IPS-NIHi11 (cell line): ENCODE measurements around the gene FBXO10.

Experiments
- DNase-seq: peaks from one replicate; pipeline ENCODE4 v3.0.0; 2012; ENCODE audit warnings: mixed read lengths, low spot score

The FBXO10 gene

GRCh38 chr9:37592108-37592951 lies 16.1 kb upstream of the FBXO10 start, which contains the start of gene TOMM5:
TSS of gene TOMM5 (minus strand) at chr9:37592597. CDS start at chr9:37592532, 65 bp downstream.
- DNase-seq, result peak; percentile 89

DNA sequence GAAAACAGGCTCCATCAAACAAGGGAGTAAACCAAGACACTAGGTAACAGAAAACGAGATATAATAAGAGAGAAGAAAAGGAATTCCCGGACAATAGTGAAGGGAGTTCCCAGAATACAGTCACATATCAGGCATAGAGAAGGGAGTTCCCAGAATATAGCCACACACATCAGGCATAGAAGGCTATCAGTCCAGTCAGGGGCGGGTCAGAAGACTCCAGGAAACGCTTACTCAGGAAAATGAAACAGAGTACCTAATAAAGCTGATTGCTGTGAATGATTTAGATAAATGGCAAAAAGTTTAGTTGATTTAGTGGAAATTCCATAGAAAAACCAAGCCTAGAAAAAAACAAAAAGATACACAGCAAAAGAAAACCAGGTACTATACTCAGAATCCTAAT lies 11.3 kb upstream of the FBXO10 start:
- DNase-seq, result no peak

GRCh38 chr9:37583522-37584121 lies 7.4 kb upstream of the FBXO10 start:
- DNase-seq, result no peak

- DNase-seq, result no peak
These were observed 6.5 kb upstream of the FBXO10 start for GRCh38 chr9:37582548-37583157.

GRCh38 chr9:37575511-37575914 lies 667 bp downstream of the FBXO10 start:
- no peak for DNase-seq

DNA sequence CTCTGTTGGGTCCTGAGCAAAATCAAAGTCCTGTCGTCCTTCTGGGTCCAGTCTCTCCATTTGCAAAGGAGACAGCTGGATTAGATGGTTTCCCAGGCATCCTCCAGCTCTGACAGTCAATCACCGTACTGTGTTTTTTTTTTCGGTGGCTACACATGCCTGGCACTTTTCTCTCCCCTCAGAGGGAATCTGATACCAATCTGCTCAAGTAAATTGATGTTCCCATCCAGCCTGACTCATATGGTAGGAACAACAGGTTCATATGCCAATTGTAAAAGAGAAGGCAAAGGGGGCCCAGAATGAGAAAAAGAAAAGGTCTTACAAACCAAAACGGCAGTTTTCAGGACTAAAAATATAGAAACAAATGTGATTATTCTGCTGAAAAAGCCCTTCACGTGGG lies 1.2 kb downstream of the FBXO10 start:
- no peak for DNase-seq

GRCh38 chr9:37574241-37574721 lies 1.9 kb downstream of the FBXO10 start:
- DNase-seq, result no peak

DNA sequence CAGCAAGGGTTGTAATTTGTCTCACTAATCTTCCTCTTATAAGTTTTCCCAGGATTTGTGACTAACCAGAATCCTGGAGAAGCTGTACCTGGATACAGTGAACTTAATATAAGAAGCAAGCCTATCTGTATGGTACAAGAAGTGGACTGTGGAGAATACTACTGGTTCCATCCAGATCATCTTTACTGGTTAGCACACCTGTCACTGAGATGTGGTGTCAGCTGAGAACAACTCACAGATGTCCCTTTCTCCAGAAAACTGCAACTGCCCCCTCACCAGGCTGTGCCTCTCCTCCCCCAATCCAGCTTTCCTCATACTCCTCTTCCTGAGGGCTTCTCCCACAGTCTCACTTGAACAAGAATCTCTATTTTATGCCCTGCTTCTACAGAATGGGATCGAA lies 4.9 kb downstream of the FBXO10 start:
- no peak for DNase-seq

GRCh38 chr9:37566716-37567115 lies 9.5 kb downstream of the FBXO10 start:
- no peak for DNase-seq

DNA sequence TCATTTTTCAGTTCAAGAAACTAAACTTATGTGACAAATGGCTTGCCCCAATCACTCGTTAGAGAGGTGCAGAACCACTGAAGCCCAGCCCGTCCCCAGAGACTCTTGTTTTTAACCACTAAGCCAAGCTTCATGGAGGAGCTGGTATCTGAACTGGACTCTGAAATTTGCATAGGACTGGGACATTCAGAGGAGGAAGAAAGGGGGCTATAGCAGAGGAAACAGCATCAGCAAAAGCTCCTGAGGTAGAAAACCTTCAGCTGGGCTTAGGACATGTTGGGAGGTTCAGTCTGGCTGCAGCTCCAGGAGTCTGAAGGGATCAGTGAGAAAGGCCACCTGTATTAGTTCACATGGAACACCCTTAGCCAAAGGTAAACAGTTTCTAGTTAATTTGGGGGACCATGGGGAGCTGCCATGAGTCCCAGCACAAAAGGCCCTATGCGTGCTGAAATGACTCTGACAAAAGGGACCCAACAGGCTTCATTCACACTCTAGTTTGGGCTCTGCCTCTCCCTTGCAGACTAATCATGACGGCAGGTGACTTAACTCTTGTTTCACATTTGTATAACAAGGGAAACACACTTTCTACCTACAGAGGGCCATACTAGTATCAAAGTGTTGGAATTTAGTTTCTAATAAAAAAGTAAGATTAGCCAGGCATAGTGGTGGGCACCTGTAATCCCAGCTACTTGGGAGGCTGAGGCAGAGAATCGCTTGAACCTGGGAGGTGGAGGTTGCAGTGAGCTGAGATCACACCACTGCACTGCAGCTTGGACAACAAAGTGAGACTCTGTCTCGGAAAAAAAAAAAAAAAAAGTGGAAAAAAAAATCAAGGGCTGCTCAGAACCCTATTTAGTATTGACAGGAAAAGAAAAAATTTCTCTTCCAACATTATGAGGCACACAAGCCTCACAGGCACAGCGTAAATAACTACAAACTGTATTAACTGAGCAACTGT lies 10.2 kb downstream of the FBXO10 start:
- no peak for DNase-seq

GRCh38 chr9:37564916-37565315 lies 11.3 kb downstream of the FBXO10 start:
- no peak for DNase-seq

- DNase-seq, result no peak
These were observed 12.2 kb downstream of the FBXO10 start for GRCh38 chr9:37563806-37564513.

DNA sequence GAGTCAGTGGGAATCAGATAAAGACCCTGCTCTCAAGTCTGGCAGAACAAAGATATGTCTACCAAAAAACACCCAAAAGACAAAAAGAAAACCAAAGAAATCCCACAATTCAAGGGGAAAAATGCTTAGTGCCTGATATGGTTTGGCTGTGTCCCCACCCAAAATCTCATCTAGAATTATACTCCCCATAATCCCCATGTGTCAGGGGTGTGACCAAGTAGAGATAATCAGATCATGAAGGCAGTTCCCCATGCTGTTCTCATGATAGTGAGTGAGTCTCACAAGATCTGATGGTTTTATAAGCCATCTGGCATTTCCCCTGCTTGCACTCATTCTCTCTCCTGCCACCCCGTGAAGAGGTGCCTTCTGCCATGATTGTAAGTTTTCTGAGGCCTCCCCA lies 13.4 kb downstream of the FBXO10 start:
- no peak for DNase-seq

DNA sequence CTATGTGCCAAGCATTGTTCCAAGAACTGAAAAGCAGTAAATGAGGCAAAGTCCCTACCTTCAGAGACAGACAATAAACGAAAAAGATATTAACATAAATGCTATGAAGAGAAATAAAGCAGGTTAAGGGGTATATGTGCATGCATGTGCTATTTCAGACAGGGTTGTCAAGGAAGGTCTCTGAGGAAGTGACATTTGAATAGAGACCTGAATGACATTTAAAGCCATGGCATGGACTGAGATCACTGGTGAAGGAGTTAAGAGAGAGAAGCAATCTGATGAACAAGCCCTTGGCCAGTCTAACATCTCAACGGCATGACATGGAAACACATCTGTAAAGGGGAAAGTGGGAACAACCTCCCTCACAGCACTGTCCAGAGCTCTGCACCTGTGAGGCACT lies 14.5 kb downstream of the FBXO10 start:
- no peak for DNase-seq

- no peak for DNase-seq
These were observed 16.2 kb downstream of the FBXO10 start for GRCh38 chr9:37559855-37560592.

DNA sequence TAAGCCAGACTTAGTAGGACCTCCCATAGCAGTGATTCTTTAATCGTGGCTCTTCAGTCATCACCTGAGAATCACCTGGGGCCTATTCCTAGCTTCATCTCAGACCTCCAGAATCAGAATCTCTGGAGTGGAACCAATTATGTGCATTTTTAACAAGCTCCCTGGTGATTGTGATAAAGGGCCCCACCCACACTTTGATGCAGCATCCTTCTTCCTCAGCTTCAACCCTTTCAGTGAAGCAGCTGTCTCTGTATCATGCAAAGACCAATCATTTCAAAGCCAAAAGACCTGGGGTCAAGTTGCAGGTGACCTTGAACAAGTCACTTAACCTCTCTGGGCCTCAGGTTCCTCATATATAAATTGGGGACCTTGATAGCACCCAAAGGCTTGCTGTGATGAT lies 17.1 kb downstream of the FBXO10 start:
- no peak for DNase-seq

DNA sequence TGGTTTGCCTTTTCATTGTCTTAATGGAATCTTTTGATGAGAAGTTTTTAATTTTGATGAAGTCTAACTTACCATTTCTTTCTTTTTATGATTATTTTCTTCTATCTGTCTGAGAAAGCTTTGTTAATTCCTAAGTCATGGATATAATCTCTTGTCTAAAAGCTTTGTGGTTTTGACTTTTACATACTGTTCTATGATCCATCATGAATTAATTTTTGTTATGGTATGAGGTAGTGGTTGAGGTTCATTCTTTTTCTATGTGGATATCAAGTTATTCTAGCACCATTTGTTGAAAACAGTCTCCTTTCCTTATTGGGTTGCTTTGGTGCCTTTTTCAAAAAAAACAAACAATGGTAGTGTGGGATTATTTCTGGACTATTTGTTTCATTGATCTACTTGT lies 20.4 kb downstream of the FBXO10 start:
- DNase-seq, result no peak

- DNase-seq, result no peak
These were observed 21.9 kb downstream of the FBXO10 start for GRCh38 chr9:37554318-37554717.

- no peak for DNase-seq
These were observed 24.3 kb downstream of the FBXO10 start for GRCh38 chr9:37551888-37552287.

DNA sequence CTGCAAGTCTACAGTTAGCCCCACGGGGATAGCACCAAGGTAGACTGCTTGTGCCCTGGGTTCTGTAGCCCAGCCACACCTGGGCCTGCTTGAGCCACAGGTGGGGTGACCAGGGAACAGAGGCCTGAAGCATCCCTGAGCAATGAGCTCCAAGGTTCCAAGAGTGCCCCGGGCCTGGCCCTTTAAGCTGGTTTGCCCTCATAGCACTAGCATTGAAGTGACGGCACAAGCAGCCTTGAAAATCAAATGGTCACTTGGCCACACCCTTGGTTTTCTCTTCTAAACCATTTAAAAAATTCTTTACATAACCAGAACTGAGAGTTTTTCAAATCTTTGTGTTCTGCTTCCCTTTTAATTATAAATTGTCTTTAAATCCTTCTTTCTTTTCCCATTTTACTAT lies 24.7 kb downstream of the FBXO10 start:
- no peak for DNase-seq

GRCh38 chr9:37550781-37551180 lies 25.4 kb downstream of the FBXO10 start:
- no peak for DNase-seq
